A549 (cell line): ENCODE results near the gene GPRC6A.

Source experiments
- CBX2 ChIP-seq: fragments of 200-600 bp; sonication (generic); IDR thresholded peaks from 2 replicates; pipeline ENCODE4 v1.6.1; 2016; ENCODE audit warnings: low read depth, mild to moderate bottlenecking, borderline replicate concordance
- CEBPB ChIP-seq, 2 experiments: fragments of >200 bp in 1 of 2; sonication (Bioruptor Twin) in 1 of 2; formaldehyde crosslinking in 1 of 2; IDR thresholded peaks; 2 replicates each; pipeline ENCODE4 v1.6.1; 2012 to 2016
- ELK1 ChIP-seq: fragments of 150-350 bp; IDR thresholded peaks from 2 replicates; pipeline ENCODE4 v1.6.1; 2014; ENCODE audit warnings: low read depth, mild to moderate bottlenecking, low read length
- ESRRA ChIP-seq: fragments of 150-350 bp; IDR thresholded peaks from 2 replicates; pipeline ENCODE4 v1.6.1; 2014; ENCODE audit warnings: mild to moderate bottlenecking, low read length, borderline replicate concordance
- HMGXB4 ChIP-seq: fragments of 250-450 bp; sonication (Bioruptor Pico); IDR thresholded peaks from 2 replicates; pipeline ENCODE4 v1.5.0; 2021; ENCODE audit warnings: mild to moderate bottlenecking, moderate library complexity, borderline replicate concordance
- KDM1A ChIP-seq: fragments of 200-600 bp; sonication (generic); IDR thresholded peaks from 2 replicates; pipeline ENCODE4 v1.6.1; 2016; ENCODE audit warnings: low read depth, mild to moderate bottlenecking
- MYC ChIP-seq: IDR thresholded peaks from 2 replicates; pipeline ENCODE4 v1.6.1; 2012; ENCODE audit warnings: mild to moderate bottlenecking, inconsistent platforms, low read length, improper control_type of control experiment, borderline replicate concordance
- RAD21 ChIP-seq, 2 experiments: fragments of >200 bp in 1 of 2; sonication (Bioruptor Twin) in 1 of 2; formaldehyde crosslinking in 1 of 2; IDR thresholded peaks in 1 of 2; conservative IDR thresholded peaks in 1 of 2; 2 replicates in 1 of 2; 3 replicates in 1 of 2; pipeline ENCODE4 v1.6.1; 2012 to 2018; ENCODE audit warnings: inconsistent platforms in 1 of 2
- RCOR1 ChIP-seq: fragments of 150-350 bp; IDR thresholded peaks from 2 replicates; pipeline ENCODE4 v1.6.1; 2014; ENCODE audit warnings: antibody characterized with exemption, low read length, low read depth
- REST ChIP-seq: fragments of 200-600 bp; sonication (generic); IDR thresholded peaks from 2 replicates; pipeline ENCODE4 v1.6.1; 2016; ENCODE audit warnings: antibody characterized with exemption, mild to moderate bottlenecking, moderate library complexity
- SMC3 ChIP-seq: fragments of >200 bp; sonication (Bioruptor Twin); formaldehyde crosslinking; IDR thresholded peaks from 3 replicates; pipeline ENCODE4 v1.6.1; 2018; ENCODE audit warnings: inconsistent platforms
- SREBF2 ChIP-seq: fragments of 450-650 bp; IDR thresholded peaks from 2 replicates; pipeline ENCODE4 v1.6.1; 2014; ENCODE audit warnings: mild to moderate bottlenecking, moderate library complexity
- ZFP36 ChIP-seq: fragments of 450-650 bp; IDR thresholded peaks from 2 replicates; pipeline ENCODE4 v1.6.1; 2014; ENCODE audit warnings: borderline replicate concordance; ENCODE audit not compliant: partially characterized antibody
- TF ChIP-seq, protein P1 (sequence below): fragments of >200 bp; sonication (Bioruptor Twin); formaldehyde crosslinking; IDR thresholded peaks from 3 replicates; pipeline ENCODE4 v1.5.1; 2016

DNA sequence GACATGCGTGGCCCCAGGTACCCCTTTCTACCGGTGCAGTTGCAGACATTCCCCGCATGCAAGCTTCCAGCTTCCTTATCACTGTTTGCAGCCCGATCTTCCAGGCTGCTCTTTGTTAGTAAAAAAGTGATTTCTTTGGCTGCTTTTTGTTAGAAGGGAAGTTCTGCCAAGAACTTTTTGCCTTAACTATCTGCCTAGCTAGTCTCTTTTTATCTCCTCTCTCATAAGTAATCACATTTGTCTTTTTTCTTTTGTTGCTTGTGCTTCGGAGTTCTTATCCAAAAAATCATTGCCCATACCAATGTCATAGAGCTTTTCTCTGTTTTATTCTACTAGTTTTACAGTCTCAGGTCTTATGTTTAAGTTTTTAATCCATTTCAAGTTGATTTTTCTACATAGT, 83.7 kb downstream of the GPRC6A start:
- TF ChIP-seq, protein P1, sequence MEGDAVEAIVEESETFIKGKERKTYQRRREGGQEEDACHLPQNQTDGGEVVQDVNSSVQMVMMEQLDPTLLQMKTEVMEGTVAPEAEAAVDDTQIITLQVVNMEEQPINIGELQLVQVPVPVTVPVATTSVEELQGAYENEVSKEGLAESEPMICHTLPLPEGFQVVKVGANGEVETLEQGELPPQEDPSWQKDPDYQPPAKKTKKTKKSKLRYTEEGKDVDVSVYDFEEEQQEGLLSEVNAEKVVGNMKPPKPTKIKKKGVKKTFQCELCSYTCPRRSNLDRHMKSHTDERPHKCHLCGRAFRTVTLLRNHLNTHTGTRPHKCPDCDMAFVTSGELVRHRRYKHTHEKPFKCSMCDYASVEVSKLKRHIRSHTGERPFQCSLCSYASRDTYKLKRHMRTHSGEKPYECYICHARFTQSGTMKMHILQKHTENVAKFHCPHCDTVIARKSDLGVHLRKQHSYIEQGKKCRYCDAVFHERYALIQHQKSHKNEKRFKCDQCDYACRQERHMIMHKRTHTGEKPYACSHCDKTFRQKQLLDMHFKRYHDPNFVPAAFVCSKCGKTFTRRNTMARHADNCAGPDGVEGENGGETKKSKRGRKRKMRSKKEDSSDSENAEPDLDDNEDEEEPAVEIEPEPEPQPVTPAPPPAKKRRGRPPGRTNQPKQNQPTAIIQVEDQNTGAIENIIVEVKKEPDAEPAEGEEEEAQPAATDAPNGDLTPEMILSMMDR, result no peak
- TF ChIP-seq SREBF2 (no peak), RCOR1 (no peak), ZFP36 (no peak), CBX2 (no peak), ELK1 (no peak), MYC (no peak), RAD21 (conservative IDR thresholded peaks at IDR 0.05 in 1 of 2, IDR thresholded peaks at IDR 0.05 in 1 of 2) (no peak), HMGXB4 (CRISPR knock-in tag) (no peak), REST (no peak), ESRRA (no peak), SMC3 (no peak), KDM1A (no peak), CEBPB (IDR thresholded peaks at IDR 0.05) (no peak)
